ENCODE results near the gene PARP12.

- TF ChIP-seq POLR2A (IDR thresholded peaks at IDR 0.05) (no peak), CTCF (IDR thresholded peaks at IDR 0.05) (no peak)
These were observed 22.7 kb upstream of the PARP12 start for GRCh38 chr7:140085447-140085846.

Data from testis (tissue), 2 donors.